WTC11 (cell line): ENCODE results near the gene ZNF732. TPM values are rescaled to one million over a fixed set of nuclear protein-coding genes. Genes with fewer than 3 reads are reported as not detected.

Experiments used
- ATAC-seq: fragments of 200-7000 bp; cut with Tn5 transposase; 2 replicates; pipeline ENCODE4 v1.10.0; 2021; ENCODE audit warnings: mild to moderate bottlenecking, moderate library complexity
- CTCF ChIA-PET: fragments of 300-600 bp; sonication (Branson Sonifier 250); formaldehyde crosslinking; loops from one replicate; lab custom pipeline; 2021; ENCODE audit warnings: antibody characterized with exemption; lab: Charles Lee
- POLR2A ChIA-PET: fragments of 350-600 bp; sonication (Branson Sonifier 250); formaldehyde crosslinking; loops from one replicate; lab custom pipeline; 2021; ENCODE audit warnings: antibody characterized with exemption; lab: Charles Lee
- DNase-seq: peaks from one replicate; pipeline ENCODE4 v3.0.0; 2021; ENCODE audit warnings: low spot score
- H3K27ac Mint-ChIP-seq: 2 replicates; pipeline ENCODE4 v1.8.0; 2021; ENCODE audit warnings: mixed read lengths
- H3K27me3 Mint-ChIP-seq: 2 replicates; pipeline ENCODE4 v1.8.0; 2021; ENCODE audit warnings: low read depth, mild to moderate bottlenecking, moderate library complexity, mixed read lengths
- H3K36me3 Mint-ChIP-seq: 2 replicates; pipeline ENCODE4 v1.8.0; 2021; ENCODE audit warnings: mixed read lengths
- H3K4me1 Mint-ChIP-seq: 2 replicates; pipeline ENCODE4 v1.8.0; 2022; ENCODE audit warnings: mixed read lengths
- H3K4me3 Mint-ChIP-seq: 2 replicates; pipeline ENCODE4 v1.8.0; 2021; ENCODE audit warnings: mild to moderate bottlenecking, moderate library complexity, mixed read lengths
- H3K9me3 Mint-ChIP-seq: 2 replicates; pipeline ENCODE4 v1.8.0; 2021; ENCODE audit warnings: mixed read lengths
- EMX1 ChIP-seq: fragments of 250-450 bp; sonication (Bioruptor Pico); IDR thresholded peaks from 2 replicates; pipeline ENCODE4 v1.8.0; 2021; ENCODE audit warnings: mild to moderate bottlenecking
- ETV6 ChIP-seq: sonication (generic); formaldehyde crosslinking; IDR thresholded peaks from 2 replicates; pipeline ENCODE4 v1.8.1; 2022; ENCODE audit warnings: mild to moderate bottlenecking, missing genetic modification reagents
- FOXK1 ChIP-seq: sonication (generic); formaldehyde crosslinking; IDR thresholded peaks from 2 replicates; pipeline ENCODE4 v1.8.0; 2022; ENCODE audit warnings: mild to moderate bottlenecking, moderate library complexity, missing genetic modification reagents
- GABPB1 ChIP-seq: sonication (generic); formaldehyde crosslinking; IDR thresholded peaks from 2 replicates; pipeline ENCODE4 v1.8.1; 2023; ENCODE audit warnings: mild to moderate bottlenecking, missing genetic modification reagents
- KAT7 ChIP-seq: sonication (generic); formaldehyde crosslinking; IDR thresholded peaks from 2 replicates; pipeline ENCODE4 v1.8.1; 2023; ENCODE audit warnings: missing genetic modification reagents, mild to moderate bottlenecking, borderline replicate concordance
- NR2C2 ChIP-seq: sonication (generic); formaldehyde crosslinking; IDR thresholded peaks from 2 replicates; pipeline ENCODE4 v1.8.0; 2022; ENCODE audit warnings: mild to moderate bottlenecking, missing genetic modification reagents
- RELA ChIP-seq: sonication (generic); formaldehyde crosslinking; IDR thresholded peaks from 2 replicates; pipeline ENCODE4 v1.8.1; 2022; ENCODE audit warnings: missing genetic modification reagents, mild to moderate bottlenecking, borderline replicate concordance
- SOX15 ChIP-seq: fragments of 250-450 bp; sonication (Bioruptor Pico); IDR thresholded peaks from 2 replicates; pipeline ENCODE4 v1.9.0; 2021; ENCODE audit warnings: mild to moderate bottlenecking
- TCF7 ChIP-seq: sonication (generic); formaldehyde crosslinking; IDR thresholded peaks from 2 replicates; pipeline ENCODE4 v1.8.0; 2022; ENCODE audit warnings: mild to moderate bottlenecking, low read depth, missing genetic modification reagents, moderate library complexity
- TEAD1 ChIP-seq: sonication (generic); formaldehyde crosslinking; IDR thresholded peaks from 2 replicates; pipeline ENCODE4 v1.8.0; 2022; ENCODE audit warnings: mild to moderate bottlenecking, missing genetic modification reagents
- total RNA-seq: library from RNA; stranded (reverse); gene quantifications from 3 replicates; pipeline ENCODE4 v1.2.3, GENCODE V29; 2021
- TF ChIP-seq, protein P1 (sequence below): fragments of 200-600 bp; IDR thresholded peaks from 2 replicates; pipeline ENCODE4 v1.8.0; 2022; ENCODE audit warnings: antibody characterized with exemption
- TF ChIP-seq, protein P2 (sequence below): sonication (generic); formaldehyde crosslinking; IDR thresholded peaks from 2 replicates; pipeline ENCODE4 v1.8.1; 2022; ENCODE audit warnings: low read depth, mild to moderate bottlenecking, moderate library complexity, missing genetic modification reagents, borderline replicate concordance
- TF ChIP-seq, protein P3 (sequence below): sonication (generic); formaldehyde crosslinking; IDR thresholded peaks from 2 replicates; pipeline ENCODE4 v1.8.0; 2023; ENCODE audit warnings: mild to moderate bottlenecking, missing genetic modification reagents
- TF ChIP-seq, protein P4 (sequence below): sonication (generic); formaldehyde crosslinking; IDR thresholded peaks from 2 replicates; pipeline ENCODE4 v1.8.0; 2022; ENCODE audit warnings: mild to moderate bottlenecking, missing genetic modification reagents
- TF ChIP-seq, protein P5 (sequence below): sonication (generic); formaldehyde crosslinking; IDR thresholded peaks from 2 replicates; pipeline ENCODE4 v1.8.0; 2023; ENCODE audit warnings: missing genetic modification reagents, mild to moderate bottlenecking, borderline replicate concordance
- TF ChIP-seq, protein P6 (sequence below): sonication (generic); formaldehyde crosslinking; IDR thresholded peaks from 2 replicates; pipeline ENCODE4 v1.8.1; 2022; ENCODE audit warnings: mild to moderate bottlenecking, moderate library complexity, missing genetic modification reagents

ZNF732 gene
- total RNA-seq, 1 experiment from 2014 or later: 33.8 TPM

DNA sequence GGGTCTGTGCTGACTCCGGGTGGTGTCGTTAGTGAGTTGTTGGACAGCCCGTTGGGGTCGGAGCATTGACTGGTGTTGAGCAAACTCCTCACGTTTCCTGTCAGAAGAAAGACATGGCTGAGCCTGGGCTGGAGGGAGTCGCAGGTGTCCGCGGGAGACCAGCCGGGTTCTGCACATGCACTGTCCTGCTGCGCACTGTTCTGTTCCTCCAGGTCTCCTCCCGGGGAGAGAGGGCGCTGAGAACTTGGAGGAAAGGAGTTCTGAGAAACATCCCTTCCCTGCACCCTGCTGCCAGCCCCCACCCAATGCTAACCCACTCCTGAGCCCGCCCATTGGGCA lies 33.5 kb upstream of the ZNF732 start (continued):
- TF ChIP-seq, protein P1, sequence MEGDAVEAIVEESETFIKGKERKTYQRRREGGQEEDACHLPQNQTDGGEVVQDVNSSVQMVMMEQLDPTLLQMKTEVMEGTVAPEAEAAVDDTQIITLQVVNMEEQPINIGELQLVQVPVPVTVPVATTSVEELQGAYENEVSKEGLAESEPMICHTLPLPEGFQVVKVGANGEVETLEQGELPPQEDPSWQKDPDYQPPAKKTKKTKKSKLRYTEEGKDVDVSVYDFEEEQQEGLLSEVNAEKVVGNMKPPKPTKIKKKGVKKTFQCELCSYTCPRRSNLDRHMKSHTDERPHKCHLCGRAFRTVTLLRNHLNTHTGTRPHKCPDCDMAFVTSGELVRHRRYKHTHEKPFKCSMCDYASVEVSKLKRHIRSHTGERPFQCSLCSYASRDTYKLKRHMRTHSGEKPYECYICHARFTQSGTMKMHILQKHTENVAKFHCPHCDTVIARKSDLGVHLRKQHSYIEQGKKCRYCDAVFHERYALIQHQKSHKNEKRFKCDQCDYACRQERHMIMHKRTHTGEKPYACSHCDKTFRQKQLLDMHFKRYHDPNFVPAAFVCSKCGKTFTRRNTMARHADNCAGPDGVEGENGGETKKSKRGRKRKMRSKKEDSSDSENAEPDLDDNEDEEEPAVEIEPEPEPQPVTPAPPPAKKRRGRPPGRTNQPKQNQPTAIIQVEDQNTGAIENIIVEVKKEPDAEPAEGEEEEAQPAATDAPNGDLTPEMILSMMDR: no peak
- TF ChIP-seq TEAD1 (CRISPR knock-in tag): no peak
- TF ChIP-seq TCF7 (CRISPR knock-in tag): no peak
- no peak for TF ChIP-seq NR2C2 (CRISPR knock-in tag)
- TF ChIP-seq, protein P2, sequence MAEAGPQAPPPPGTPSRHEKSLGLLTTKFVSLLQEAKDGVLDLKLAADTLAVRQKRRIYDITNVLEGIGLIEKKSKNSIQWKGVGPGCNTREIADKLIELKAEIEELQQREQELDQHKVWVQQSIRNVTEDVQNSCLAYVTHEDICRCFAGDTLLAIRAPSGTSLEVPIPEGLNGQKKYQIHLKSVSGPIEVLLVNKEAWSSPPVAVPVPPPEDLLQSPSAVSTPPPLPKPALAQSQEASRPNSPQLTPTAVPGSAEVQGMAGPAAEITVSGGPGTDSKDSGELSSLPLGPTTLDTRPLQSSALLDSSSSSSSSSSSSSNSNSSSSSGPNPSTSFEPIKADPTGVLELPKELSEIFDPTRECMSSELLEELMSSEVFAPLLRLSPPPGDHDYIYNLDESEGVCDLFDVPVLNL (CRISPR knock-in tag): no peak
- TF ChIP-seq, protein P3, sequence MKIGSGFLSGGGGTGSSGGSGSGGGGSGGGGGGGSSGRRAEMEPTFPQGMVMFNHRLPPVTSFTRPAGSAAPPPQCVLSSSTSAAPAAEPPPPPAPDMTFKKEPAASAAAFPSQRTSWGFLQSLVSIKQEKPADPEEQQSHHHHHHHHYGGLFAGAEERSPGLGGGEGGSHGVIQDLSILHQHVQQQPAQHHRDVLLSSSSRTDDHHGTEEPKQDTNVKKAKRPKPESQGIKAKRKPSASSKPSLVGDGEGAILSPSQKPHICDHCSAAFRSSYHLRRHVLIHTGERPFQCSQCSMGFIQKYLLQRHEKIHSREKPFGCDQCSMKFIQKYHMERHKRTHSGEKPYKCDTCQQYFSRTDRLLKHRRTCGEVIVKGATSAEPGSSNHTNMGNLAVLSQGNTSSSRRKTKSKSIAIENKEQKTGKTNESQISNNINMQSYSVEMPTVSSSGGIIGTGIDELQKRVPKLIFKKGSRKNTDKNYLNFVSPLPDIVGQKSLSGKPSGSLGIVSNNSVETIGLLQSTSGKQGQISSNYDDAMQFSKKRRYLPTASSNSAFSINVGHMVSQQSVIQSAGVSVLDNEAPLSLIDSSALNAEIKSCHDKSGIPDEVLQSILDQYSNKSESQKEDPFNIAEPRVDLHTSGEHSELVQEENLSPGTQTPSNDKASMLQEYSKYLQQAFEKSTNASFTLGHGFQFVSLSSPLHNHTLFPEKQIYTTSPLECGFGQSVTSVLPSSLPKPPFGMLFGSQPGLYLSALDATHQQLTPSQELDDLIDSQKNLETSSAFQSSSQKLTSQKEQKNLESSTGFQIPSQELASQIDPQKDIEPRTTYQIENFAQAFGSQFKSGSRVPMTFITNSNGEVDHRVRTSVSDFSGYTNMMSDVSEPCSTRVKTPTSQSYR (CRISPR knock-in tag): no peak
- TF ChIP-seq, protein P4, sequence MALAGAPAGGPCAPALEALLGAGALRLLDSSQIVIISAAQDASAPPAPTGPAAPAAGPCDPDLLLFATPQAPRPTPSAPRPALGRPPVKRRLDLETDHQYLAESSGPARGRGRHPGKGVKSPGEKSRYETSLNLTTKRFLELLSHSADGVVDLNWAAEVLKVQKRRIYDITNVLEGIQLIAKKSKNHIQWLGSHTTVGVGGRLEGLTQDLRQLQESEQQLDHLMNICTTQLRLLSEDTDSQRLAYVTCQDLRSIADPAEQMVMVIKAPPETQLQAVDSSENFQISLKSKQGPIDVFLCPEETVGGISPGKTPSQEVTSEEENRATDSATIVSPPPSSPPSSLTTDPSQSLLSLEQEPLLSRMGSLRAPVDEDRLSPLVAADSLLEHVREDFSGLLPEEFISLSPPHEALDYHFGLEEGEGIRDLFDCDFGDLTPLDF: no peak
- no peak for TF ChIP-seq GABPB1
- no peak for TF ChIP-seq EMX1

DNA sequence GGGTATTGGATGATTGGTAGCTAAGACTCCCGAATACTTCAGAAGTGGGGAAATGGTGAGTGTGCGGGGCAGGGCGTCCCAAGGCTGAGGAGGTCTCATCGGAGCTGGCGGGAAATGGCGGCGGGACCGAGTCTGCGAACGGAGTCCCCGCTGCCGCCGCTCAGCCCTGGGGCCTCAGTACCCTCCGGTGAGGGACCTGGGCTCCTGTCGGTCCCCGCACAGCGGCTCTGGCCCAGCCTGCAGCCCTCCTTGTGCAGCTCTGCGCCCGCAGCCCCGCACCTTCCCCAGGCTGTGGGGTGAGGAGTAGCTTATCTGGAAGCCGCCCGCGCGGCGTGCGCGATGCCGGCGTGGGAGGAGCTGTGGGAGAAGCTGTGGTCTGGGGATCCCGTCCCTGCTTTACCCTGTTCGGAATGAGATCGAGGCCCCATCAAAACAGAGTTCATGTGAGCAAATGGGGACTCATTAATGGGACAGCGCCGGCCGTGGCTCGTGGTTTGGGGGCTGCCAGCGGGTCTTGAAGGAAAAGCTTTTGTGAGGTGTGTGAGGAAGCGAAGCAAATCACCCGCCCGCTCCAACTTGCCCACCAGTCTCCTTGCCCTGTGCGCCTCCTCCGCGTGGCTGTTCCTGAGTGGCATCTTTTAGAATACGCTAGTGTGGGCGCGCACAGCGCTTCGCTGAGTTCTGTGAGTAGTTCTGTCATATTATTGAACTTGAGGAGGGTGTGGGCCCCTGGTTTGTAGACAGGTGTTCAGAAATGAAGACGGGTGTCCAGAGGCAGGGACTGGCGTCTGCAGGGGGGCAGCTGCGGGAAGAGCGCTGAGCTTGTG lies 32.9 kb upstream of the ZNF732 start:
- peaks cover 19% of the 10 kb centered on the region for H3K36me3 Mint-ChIP-seq
- TF ChIP-seq ETV6: no peak; the same call in 1 of the 2 replicates
- TF ChIP-seq KAT7 (CRISPR knock-in tag): 0 out of 2 replicates have a peak, but pooled peaks have one; percentile 51
- TF ChIP-seq RELA (CRISPR knock-in tag): peak; percentile 46; the same call in 1 of the 2 replicates
- TF ChIP-seq FOXK1 (CRISPR knock-in tag): peak; percentile 7; the same call in 1 of the 2 replicates
- peak; percentile 27; the same call in 1 of the 2 replicates for TF ChIP-seq TCF7 (CRISPR knock-in tag)
- no peak for TF ChIP-seq SOX15 (CRISPR knock-in tag)
- TF ChIP-seq, protein P5, sequence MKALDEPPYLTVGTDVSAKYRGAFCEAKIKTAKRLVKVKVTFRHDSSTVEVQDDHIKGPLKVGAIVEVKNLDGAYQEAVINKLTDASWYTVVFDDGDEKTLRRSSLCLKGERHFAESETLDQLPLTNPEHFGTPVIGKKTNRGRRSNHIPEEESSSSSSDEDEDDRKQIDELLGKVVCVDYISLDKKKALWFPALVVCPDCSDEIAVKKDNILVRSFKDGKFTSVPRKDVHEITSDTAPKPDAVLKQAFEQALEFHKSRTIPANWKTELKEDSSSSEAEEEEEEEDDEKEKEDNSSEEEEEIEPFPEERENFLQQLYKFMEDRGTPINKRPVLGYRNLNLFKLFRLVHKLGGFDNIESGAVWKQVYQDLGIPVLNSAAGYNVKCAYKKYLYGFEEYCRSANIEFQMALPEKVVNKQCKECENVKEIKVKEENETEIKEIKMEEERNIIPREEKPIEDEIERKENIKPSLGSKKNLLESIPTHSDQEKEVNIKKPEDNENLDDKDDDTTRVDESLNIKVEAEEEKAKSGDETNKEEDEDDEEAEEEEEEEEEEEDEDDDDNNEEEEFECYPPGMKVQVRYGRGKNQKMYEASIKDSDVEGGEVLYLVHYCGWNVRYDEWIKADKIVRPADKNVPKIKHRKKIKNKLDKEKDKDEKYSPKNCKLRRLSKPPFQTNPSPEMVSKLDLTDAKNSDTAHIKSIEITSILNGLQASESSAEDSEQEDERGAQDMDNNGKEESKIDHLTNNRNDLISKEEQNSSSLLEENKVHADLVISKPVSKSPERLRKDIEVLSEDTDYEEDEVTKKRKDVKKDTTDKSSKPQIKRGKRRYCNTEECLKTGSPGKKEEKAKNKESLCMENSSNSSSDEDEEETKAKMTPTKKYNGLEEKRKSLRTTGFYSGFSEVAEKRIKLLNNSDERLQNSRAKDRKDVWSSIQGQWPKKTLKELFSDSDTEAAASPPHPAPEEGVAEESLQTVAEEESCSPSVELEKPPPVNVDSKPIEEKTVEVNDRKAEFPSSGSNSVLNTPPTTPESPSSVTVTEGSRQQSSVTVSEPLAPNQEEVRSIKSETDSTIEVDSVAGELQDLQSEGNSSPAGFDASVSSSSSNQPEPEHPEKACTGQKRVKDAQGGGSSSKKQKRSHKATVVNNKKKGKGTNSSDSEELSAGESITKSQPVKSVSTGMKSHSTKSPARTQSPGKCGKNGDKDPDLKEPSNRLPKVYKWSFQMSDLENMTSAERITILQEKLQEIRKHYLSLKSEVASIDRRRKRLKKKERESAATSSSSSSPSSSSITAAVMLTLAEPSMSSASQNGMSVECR: peak; percentile 49; the same call in 1 of the 2 replicates
- TF ChIP-seq, protein P6, sequence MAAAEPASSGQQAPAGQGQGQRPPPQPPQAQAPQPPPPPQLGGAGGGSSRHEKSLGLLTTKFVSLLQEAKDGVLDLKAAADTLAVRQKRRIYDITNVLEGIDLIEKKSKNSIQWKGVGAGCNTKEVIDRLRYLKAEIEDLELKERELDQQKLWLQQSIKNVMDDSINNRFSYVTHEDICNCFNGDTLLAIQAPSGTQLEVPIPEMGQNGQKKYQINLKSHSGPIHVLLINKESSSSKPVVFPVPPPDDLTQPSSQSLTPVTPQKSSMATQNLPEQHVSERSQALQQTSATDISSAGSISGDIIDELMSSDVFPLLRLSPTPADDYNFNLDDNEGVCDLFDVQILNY (CRISPR knock-in tag): 0 out of 2 replicates have a peak, but pooled peaks have one; percentile 10
- TF ChIP-seq, all 79 proteins: peak for 6
- DNase-seq (peak; percentile 13), ATAC-seq (peak; percentile 6)
- POLR2A ChIA-PET: interaction anchor here (0.5 to 1.5 kb wide), 6 partner anchors 15 to 373 kb away, joined by 3 to 7 read pairs (median 5); partner anchors contain the start of gene ZNF732
- peak overlapping the region; percentile 99 for H3K4me3 Mint-ChIP-seq
- peaks cover 4% of the 10 kb centered on the region; the same call in 1 of the 2 replicates for H3K9me3 Mint-ChIP-seq
- peaks cover 37% of the 10 kb centered on the region for H3K4me1 Mint-ChIP-seq
- CTCF ChIA-PET: interaction anchor here (1.8 kb wide), 1 partner anchor 33 kb away, joined by 4 read pairs; the partner anchor contains the start of gene ZNF732
- peak overlapping the region; percentile 98 for H3K27ac Mint-ChIP-seq
- H3K27me3 Mint-ChIP-seq: peaks cover 16% of the 10 kb centered on the region; the same call in 1 of the 2 replicates
